Measurements from ENCODE around the gene HCAR2. TPM values are rescaled to one million over a fixed set of nuclear protein-coding genes. Genes with fewer than 3 reads are reported as not detected.

The HCAR2 gene
- total and polyA plus RNA-seq, 2 of the 13 experiments (the other 11 are each of a cell fraction or from before 2014, with no cell fraction given): 0.09 to 5.6 TPM

GRCh38 chr12:122752464-122753318, 49.5 kb upstream of the HCAR2 start, which contains the start of gene DENR (continued):
- TF ChIP-seq MTERF4 (CRISPR knock-in tag; IDR thresholded peaks at IDR 0.05): peak; percentile 90; the same call in 1 of the 2 replicates
- TF ChIP-seq SP5 (CRISPR knock-in tag; IDR thresholded peaks at IDR 0.05; ENCODE audit: borderline replicate concordance, low read depth): peak; percentile 95
- TF ChIP-seq ZNF737 (CRISPR knock-in tag; IDR thresholded peaks at IDR 0.05; ENCODE audit: borderline replicate concordance): no peak
- TF ChIP-seq AKNA (CRISPR knock-in tag; IDR thresholded peaks at IDR 0.05; ENCODE audit: borderline replicate concordance): peak; percentile 63; the same call in 1 of the 2 replicates
- no peak for TF ChIP-seq SSRP1 (CRISPR knock-in tag; IDR thresholded peaks at IDR 0.05)
- TF ChIP-seq ZSCAN30 (CRISPR knock-in tag; IDR thresholded peaks at IDR 0.05): no peak
- TF ChIP-seq MNT (IDR thresholded peaks at IDR 0.05): peak; percentile 70
- TF ChIP-seq HOXA5 (CRISPR knock-in tag; IDR thresholded peaks at IDR 0.05): peak; percentile 96
- TF ChIP-seq RBFOX2 (IDR thresholded peaks at IDR 0.05; ENCODE audit: low read depth, low read length): peak; percentile 99
- TF ChIP-seq GMEB2 (CRISPR knock-in tag; IDR thresholded peaks at IDR 0.05; ENCODE audit: low read depth): peak; percentile 67; the same call in 1 of the 2 replicates
- no peak for TF ChIP-seq DNMT3B (CRISPR knock-in tag; conservative IDR thresholded peaks at IDR 0.05)
- TF ChIP-seq ZFP37 (CRISPR knock-in tag; IDR thresholded peaks at IDR 0.05; ENCODE audit: borderline replicate concordance): 0 out of 2 replicates have a peak, but pooled peaks have one; percentile 36
- peak; percentile 40 for TF ChIP-seq RARA (CRISPR knock-in tag; IDR thresholded peaks at IDR 0.05)
- peak; percentile 48; the same call in 1 of the 2 replicates for TF ChIP-seq ZNF597 (CRISPR knock-in tag; IDR thresholded peaks at IDR 0.05)
- peak; percentile 74 for TF ChIP-seq DRAP1 (CRISPR knock-in tag; IDR thresholded peaks at IDR 0.05)
- peak; percentile 84 for TF ChIP-seq POLR2AphosphoS5 (IDR thresholded peaks at IDR 0.05; ENCODE audit: low read depth, low read length)
- TF ChIP-seq PLSCR1 (CRISPR knock-in tag; IDR thresholded peaks at IDR 0.05; ENCODE audit: borderline replicate concordance): no peak
